Measurements from ENCODE around the gene APOBEC2.
A peak's percentile ranks its signal among the peaks of the same experiment; 100 is the strongest.

Gene APOBEC2

GRCh38 chr6:41093729-41094128, 40.7 kb downstream of the APOBEC2 start:
- no peak overlapping the region for H3K4me3 ChIP-seq (ENCODE audit: low read depth, low read length)
- DNase-seq (ENCODE audit: low read depth): peak; percentile 79
- no peak for TF ChIP-seq CTCF (conservative IDR thresholded peaks at IDR 0.05; ENCODE audit: low read depth, low read length)

- no peak overlapping the region for H3K4me3 ChIP-seq (ENCODE audit: low read depth, low read length)
- peak; percentile 87 for DNase-seq (ENCODE audit: low read depth)
- TF ChIP-seq CTCF (conservative IDR thresholded peaks at IDR 0.05; ENCODE audit: low read depth, low read length): peak; percentile 36
These were observed 44.6 kb downstream of the APOBEC2 start for GRCh38 chr6:41097467-41098090.

- no peak for TF ChIP-seq CTCF (conservative IDR thresholded peaks at IDR 0.05; ENCODE audit: low read depth, low read length)
- DNase-seq (ENCODE audit: low read depth): peak; percentile 52
- H3K4me3 ChIP-seq (ENCODE audit: low read depth, low read length): no peak overlapping the region
These were observed 45.4 kb downstream of the APOBEC2 start for GRCh38 chr6:41098366-41098765.

GRCh38 chr6:41100871-41101287, 47.9 kb downstream of the APOBEC2 start:
- H3K4me3 ChIP-seq (ENCODE audit: low read depth, low read length): no peak overlapping the region
- no peak for TF ChIP-seq CTCF (conservative IDR thresholded peaks at IDR 0.05; ENCODE audit: low read depth, low read length)
- no peak for DNase-seq (ENCODE audit: low read depth)

- DNase-seq (ENCODE audit: low read depth): no peak
- no peak for TF ChIP-seq CTCF (conservative IDR thresholded peaks at IDR 0.05; ENCODE audit: low read depth, low read length)
- no peak overlapping the region for H3K4me3 ChIP-seq (ENCODE audit: low read depth, low read length)
These were observed 50.8 kb downstream of the APOBEC2 start for GRCh38 chr6:41103847-41104246.

- H3K4me3 ChIP-seq (ENCODE audit: low read depth, low read length): no peak overlapping the region
- DNase-seq (ENCODE audit: low read depth): no peak
- no peak for TF ChIP-seq CTCF (conservative IDR thresholded peaks at IDR 0.05; ENCODE audit: low read depth, low read length)
These were observed 58.0 kb downstream of the APOBEC2 start for GRCh38 chr6:41111017-41111416.

Measured in choroid plexus epithelial cell (primary cell).